Ovary (tissue), 3 donors: ENCODE measurements around the gene BASP1.

ENCODE experiments used
- CTCF ChIP-seq, 3 donors: fragments of 450-650 bp in 2 of 3; fragments of 200-600 bp in 1 of 3; IDR thresholded peaks; one replicate each; pipeline versions ENCODE4 v1.5.1 to v1.8.0; 2016 to 2022; ENCODE audit warnings: antibody characterized with exemption in 3 of 3, mild to moderate bottlenecking in 1 of 3
- EP300 ChIP-seq: sonication (generic); formaldehyde crosslinking; IDR thresholded peaks from one replicate; pipeline ENCODE4 v1.6.1; 2017; ENCODE audit warnings: antibody characterized with exemption
- donor health status: DM: no; HTN: no; CAD: no.

GRCh38 chr5:17295671-17296070 is 78.2 kb downstream of the BASP1 start:
- no peak for TF ChIP-seq CTCF (IDR thresholded peaks at IDR 0.05)
- TF ChIP-seq EP300, result no peak
